Brain microvascular endothelial cell (primary cell): ENCODE measurements around the gene BTBD9.

Source experiments
- DNase-seq: peaks from one replicate; pipeline ENCODE4 v3.0.0-alpha.2; 2020
- H3K27ac ChIP-seq: fragments of 250-450 bp; sonication (Bioruptor Pico); 2 replicates; pipeline ENCODE4 v1.5.1; 2020; ENCODE audit warnings: mild to moderate bottlenecking, moderate library complexity
- H3K27me3 ChIP-seq: fragments of 250-450 bp; sonication (Bioruptor Pico); replicated peaks from 2 replicates; pipeline ENCODE4 v1.5.1; 2020; ENCODE audit warnings: mild to moderate bottlenecking
- H3K36me3 ChIP-seq: fragments of 250-450 bp; sonication (Bioruptor Pico); replicated peaks from 2 replicates; pipeline ENCODE4 v1.5.1; 2020; ENCODE audit warnings: mild to moderate bottlenecking
- H3K4me3 ChIP-seq: 2 replicates; pipeline ENCODE4 v1.5.1; 2011; ENCODE audit warnings: low read depth, mild to moderate bottlenecking, control low read depth, low read length, moderate library complexity
- CTCF ChIP-seq: IDR thresholded peaks from 2 replicates; pipeline ENCODE4 v1.5.1; 2011; ENCODE audit warnings: low read depth, mild to moderate bottlenecking, moderate library complexity, low read length, control low read depth, inconsistent platforms; ENCODE audit errors: missing control alignments
- in situ Hi-C: cut with HindIII; loops from 2 replicates; pipeline ENCODE4 v1.10.0; 2017; ENCODE audit warnings: low sequenced_read_pairs, low pct_ligation_motif_present

Gene BTBD9

GRCh38 chr6:38460186-38460585 lies 179.5 kb downstream of the BTBD9 start:
- no peaks in the 10 kb centered on the region for H3K36me3 ChIP-seq
- peak; percentile 27 for DNase-seq
- in situ Hi-C loops = no loop called here

DNA sequence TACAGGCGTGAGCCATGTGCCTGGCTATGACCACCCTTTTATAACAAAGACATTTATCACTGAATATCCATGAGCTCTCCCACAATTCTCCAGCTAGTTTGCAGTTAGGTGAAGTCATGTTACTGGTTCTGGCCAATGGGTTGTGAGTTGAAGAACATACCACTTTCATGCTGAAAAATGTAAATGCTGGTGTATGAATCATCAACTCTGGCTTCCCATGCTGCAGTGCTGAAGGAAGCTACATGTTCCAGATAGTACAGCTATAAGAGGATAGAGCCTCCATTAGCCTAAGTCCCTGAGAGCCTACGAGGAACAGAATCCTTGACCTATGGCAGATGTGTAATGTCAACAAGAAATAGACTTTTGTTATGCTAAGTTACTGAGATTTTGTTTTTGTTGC lies 180.4 kb downstream of the BTBD9 start:
- Histone ChIP-seq H3K27ac (no peak overlapping the region), H3K36me3 (no peaks in the 10 kb centered on the region), H3K27me3 (no peaks in the 10 kb centered on the region), H3K4me3 (no peak overlapping the region)
- no peak for TF ChIP-seq CTCF
- in situ Hi-C loops = no loop called here
- peak; percentile 70 for DNase-seq

More at GRCh38 chr6:38460186-38460585, 179.5 kb downstream of the BTBD9 start:
- no peak overlapping the region for H3K27ac ChIP-seq
- no peak overlapping the region for H3K4me3 ChIP-seq
- H3K27me3 ChIP-seq = no peaks in the 10 kb centered on the region
- no peak for TF ChIP-seq CTCF

DNA sequence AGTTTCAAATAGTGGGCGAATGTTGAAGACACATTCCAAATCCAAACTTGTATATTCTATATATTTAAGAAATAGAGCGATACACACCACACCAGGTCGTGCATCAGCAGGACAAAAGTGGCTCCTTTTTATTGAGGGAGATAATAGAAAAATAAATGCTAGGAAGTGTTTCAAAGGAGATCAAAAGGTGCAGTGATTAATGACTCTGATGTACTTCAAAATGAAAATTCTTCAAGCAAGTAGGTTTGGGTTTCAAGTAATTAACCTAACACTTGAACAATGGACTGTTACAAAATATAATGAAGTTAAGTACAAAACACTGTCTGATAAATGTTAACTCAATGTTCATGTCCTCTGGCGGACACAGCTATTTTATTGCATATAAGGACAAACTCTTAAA lies 185.9 kb downstream of the BTBD9 start:
- Histone ChIP-seq H3K4me3 (no peak overlapping the region), H3K27me3 (no peaks in the 10 kb centered on the region), H3K27ac (no peak overlapping the region), H3K36me3 (no peaks in the 10 kb centered on the region)
- DNase-seq = no peak
- in situ Hi-C loops = no loop called here
- TF ChIP-seq CTCF = no peak

- H3K27ac ChIP-seq = no peak overlapping the region
- H3K27me3 ChIP-seq = no peaks in the 10 kb centered on the region
- DNase-seq = no peak
- no peaks in the 10 kb centered on the region for H3K36me3 ChIP-seq
- H3K4me3 ChIP-seq = no peak overlapping the region
- TF ChIP-seq CTCF = no peak
- in situ Hi-C loops = no loop called here
These were observed 186.7 kb downstream of the BTBD9 start for GRCh38 chr6:38452816-38453660.

DNA sequence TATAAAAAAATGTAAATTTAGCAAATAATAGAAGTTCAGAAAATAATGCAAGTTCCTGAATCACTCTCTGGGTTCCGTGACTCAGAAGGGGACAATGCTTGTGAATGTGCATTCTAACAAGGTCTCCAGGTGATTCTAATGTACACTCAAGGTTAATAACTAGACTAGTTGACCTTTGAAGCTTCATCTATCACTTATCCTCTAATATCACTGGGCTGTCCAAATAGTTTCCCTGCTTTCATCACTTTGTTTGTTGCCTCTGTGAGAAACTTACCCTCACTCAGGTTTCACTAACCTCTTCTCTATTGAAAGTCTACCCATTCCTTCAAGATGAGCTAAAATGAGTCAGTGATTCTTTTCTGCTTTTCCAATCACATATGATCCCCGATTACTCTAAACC lies 189.0 kb downstream of the BTBD9 start:
- TF ChIP-seq CTCF = no peak
- Histone ChIP-seq H3K4me3 (no peak overlapping the region), H3K27me3 (no peaks in the 10 kb centered on the region), H3K36me3 (no peaks in the 10 kb centered on the region), H3K27ac (no peak overlapping the region)
- in situ Hi-C loops = no loop called here
- DNase-seq = no peak

DNA sequence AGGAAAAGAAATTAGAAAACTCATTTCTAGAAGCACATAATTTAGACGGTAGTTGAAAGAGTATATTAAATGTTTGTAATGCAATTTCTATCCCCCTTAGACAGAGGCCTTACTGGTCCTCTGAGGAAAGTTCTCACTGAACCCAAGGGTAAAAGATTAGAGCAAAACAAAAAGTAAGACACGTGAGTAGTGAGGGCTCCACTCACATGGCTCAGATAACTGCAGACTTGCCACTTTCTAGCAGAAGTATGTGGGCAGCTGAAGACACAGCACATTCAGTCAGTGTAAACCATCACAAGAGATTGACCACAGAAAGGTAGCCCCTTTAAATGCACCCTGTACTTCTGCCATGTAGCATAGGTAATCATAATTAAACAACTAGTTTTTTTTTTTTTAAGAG lies 193.8 kb downstream of the BTBD9 start:
- Histone ChIP-seq H3K27ac (no peak overlapping the region), H3K4me3 (no peak overlapping the region), H3K27me3 (no peaks in the 10 kb centered on the region), H3K36me3 (no peaks in the 10 kb centered on the region)
- TF ChIP-seq CTCF = no peak
- DNase-seq = no peak
- in situ Hi-C loops = no loop called here
